ENCODE results near the gene GAPDHS.

GAPDHS gene

DNA sequence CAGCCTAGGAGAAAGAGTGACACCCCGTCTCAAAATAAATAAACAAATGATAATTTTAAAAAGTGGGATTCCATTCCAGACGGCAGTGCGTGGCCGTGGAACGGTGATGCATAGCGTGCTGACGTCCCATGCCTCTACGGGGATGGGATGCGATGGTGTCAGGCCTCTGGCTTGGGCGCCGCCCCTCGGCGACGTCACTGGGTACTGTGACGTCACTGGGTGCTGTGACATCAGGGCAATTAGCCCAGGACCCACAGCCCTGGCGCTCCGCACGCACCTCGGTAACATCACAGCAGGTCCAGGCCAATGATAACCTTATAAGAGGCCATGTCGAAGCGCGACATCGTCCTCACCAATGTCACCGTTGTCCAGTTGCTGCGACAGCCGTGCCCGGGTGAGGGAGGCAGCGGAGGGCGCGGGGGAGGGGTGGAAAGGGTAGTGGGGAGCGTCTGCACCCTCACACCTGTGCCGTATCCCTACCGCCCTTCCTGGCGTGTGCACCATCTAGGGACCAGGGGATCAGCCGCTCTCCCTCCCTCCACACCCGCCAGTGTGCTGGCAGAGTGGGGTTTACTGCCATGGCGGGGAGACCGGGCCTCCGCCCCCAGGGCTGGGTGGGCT is at the start of gene GAPDHS:
Gene GAPDHS (plus strand): TSS at position 256 of the 621 bp plus-strand sequence. CDS start 72 bp downstream, at position 328.
- DNase-seq (ENCODE audit: low read depth in 2 of 3, low spot score in 2 of 3), result no peak

DNA sequence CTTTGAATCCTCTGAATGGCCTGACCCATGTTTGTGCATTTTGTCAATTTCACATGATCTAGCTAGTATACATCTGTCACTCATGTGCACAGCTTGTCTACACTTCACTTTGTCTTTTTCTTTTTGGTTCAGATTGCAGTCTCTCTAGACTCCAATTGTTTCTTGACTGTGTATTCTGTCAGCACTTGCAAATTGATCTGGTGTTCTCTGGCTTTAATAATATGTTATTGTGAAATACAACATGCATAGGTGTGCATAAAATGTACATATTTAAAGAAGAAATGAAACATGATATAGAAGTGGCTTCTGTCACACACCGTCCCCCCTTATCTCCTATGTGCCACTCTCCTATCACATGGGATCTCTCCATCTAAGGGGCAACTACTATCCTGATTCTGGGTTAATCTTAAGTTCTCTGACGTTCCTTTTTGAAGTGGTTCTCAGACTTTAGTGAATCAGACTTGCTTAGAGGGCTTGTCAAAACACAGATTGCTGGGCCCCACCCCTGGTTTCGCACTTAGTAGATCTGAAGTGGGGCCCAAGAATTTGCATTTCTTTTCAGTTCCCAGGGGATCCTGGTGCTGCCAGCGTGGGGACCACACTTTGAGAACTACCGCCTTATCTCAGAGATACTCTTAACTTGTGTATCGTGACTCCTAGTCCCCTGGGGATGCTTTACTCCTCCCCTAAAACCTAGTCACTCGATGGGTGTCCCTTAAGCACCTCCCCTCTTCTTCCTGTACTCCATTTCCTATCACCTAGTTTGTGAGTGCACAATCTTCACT is 48.8 kb upstream of the GAPDHS start:
- no peak for DNase-seq (ENCODE audit: low read depth in 2 of 3, low spot score in 2 of 3)

GRCh38 chr19:35486268-35486708 is 47.0 kb upstream of the GAPDHS start:
- DNase-seq (ENCODE audit: low read depth in 2 of 3, low spot score in 2 of 3), result no peak

- no peak for DNase-seq (ENCODE audit: low read depth in 2 of 3, low spot score in 2 of 3)
Observed at GRCh38 chr19:35487656-35488182, 45.5 kb upstream of the GAPDHS start.

- DNase-seq (ENCODE audit: low read depth in 2 of 3, low spot score in 2 of 3), result no peak
Observed at GRCh38 chr19:35488677-35489076, 44.6 kb upstream of the GAPDHS start.

DNA sequence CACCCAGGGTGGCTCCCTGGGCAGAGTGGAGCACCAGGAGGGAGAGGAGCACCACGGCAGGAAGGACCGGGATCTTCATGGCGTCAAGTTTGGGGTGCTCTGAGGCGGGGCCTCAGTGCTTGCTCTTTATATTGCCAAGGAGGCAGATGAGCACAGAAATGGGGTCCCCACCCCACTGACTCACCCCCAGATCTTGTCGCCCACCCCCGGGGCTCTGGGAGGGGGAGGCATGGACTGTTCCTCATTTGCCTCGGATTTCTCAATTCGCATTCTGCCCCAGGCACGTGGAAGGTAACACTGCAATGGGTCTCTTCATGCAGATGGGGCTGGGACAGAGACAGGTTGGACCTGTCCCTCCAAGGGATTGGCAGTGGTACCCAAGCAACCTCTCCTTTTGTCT is 42.9 kb upstream of the GAPDHS start, which contains the start of gene KRTDAP:
Gene KRTDAP (minus strand): TSS at position 101 of the 400 bp plus-strand sequence. CDS start 22 bp downstream, at position 79.
- no peak for DNase-seq (ENCODE audit: low read depth in 2 of 3, low spot score in 2 of 3)

DNA sequence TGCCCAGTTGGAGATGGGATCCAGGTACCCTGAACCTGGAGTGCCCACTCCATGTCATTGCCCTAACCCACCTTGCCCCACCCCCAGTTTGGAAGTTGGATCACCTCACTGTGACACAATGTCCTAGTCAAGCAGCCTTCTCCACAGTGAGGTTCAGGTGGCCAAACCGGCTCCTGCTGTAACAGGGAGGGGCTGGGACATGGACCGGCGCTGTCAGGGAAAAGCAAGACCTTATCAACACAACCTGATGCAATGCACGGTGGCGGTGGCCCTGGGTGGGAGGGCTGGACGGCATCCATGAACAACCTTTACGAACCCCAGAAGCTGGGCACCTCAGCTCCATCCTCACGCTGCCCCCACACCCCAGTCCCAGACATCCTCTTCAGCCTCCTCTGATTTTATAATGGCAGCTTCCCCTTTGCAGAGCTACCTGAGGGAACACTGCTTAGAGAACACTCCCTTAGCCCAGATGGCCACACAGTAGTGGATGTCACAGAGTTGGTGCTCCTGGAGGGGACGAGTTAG is 41.4 kb upstream of the GAPDHS start:
- no peak for DNase-seq (ENCODE audit: low read depth in 2 of 3, low spot score in 2 of 3)

- DNase-seq (ENCODE audit: low read depth in 2 of 3, low spot score in 2 of 3), result no peak
Observed at GRCh38 chr19:35493971-35494370, 39.3 kb upstream of the GAPDHS start.

GRCh38 chr19:35495107-35496064 is 37.9 kb upstream of the GAPDHS start:
- DNase-seq (ENCODE audit: low read depth in 2 of 3, low spot score in 2 of 3), result peak; percentile 38 to 58 (median 40)

DNA sequence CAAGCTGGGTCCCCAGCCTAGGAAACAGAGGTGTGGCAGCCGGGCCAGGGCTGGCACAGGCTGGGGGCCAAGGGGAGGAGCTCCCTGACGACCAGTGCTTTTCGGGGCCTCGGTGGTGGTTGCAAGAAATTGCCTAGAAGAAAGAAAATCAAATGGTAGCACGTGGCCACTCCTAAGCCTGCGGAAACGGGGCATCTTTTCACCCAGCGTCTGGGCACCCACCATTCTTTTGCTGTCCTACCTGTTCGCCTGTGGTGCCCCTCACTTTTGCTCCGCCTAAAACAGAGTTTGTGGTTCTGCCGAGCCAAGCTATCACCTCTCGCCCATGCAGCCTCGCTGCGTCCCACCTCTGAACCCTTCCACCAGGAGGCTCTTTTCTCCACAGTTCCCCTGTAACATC is 35.9 kb upstream of the GAPDHS start:
- DNase-seq (ENCODE audit: low read depth in 2 of 3, low spot score in 2 of 3), result no peak

- DNase-seq (ENCODE audit: low read depth in 2 of 3, low spot score in 2 of 3), result no peak
Observed at GRCh38 chr19:35498220-35498619, 35.0 kb upstream of the GAPDHS start.

- no peak for DNase-seq (ENCODE audit: low read depth in 2 of 3, low spot score in 2 of 3)
Observed at GRCh38 chr19:35498984-35499527, 34.2 kb upstream of the GAPDHS start.

GRCh38 chr19:35500611-35501010 is 32.6 kb upstream of the GAPDHS start:
- no peak for DNase-seq (ENCODE audit: low read depth in 2 of 3, low spot score in 2 of 3)

DNA sequence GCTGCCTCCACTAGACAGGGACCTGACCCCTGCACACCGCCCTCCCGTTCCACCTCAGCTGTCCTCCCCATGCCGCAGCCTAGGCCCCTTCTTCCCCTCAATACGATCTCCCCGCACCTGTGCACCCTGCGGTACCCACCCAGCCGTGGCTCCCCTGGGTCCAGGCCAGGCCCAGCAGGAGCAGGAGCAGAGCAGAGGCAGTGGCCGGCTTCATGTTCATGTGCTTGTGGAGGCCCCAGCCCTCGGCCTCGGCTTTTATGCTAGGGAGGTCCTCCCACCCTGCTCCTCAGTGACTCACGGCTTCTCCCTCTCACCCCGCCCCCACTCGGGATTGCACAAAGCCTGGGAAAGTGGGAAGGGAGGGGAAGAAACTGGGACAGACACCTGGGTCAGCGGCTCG is 31.6 kb upstream of the GAPDHS start:
- no peak for DNase-seq (ENCODE audit: low read depth in 2 of 3, low spot score in 2 of 3)

DNA sequence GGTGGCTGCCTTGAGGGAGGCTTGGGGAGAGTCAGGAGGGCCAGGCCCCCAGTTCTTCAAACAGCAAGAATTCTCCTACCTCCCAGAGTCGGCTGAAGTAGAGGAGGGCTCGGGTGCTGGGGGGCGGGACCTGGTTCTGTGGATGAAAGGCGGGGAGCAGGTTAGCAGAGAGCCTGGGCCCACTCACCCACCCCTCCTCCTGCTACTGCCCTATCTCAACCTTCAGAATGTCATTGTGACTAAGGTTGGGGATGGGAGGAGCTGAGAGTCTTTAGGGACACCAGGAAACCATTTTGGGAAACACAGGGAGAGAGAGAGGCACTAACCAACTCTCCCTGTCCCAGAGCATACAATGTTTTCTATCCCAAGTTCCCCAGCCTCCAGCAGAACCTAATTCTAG is 30.5 kb upstream of the GAPDHS start:
- DNase-seq (ENCODE audit: low read depth in 2 of 3, low spot score in 2 of 3), result no peak

DNA sequence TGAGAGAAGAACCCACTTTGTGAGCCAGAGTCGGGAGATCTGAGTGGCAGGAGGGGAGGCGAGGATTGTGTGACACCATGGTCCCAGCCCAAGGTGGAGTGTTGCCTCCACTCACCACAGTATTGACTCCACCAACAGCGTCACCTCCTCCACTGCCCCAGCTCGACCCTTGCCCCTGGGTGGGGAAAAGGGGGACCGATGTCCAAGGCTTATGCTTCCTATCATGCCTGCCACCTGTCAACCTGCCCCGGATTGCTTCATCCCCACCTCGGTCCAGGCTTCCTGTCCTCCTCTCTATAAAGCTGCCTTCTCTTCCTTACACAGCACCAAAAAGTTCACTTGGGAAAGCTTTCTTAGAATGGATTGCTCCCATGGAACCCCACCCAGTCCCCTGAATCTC is 27.2 kb upstream of the GAPDHS start:
- DNase-seq (ENCODE audit: low read depth in 2 of 3, low spot score in 2 of 3), result no peak

DNA sequence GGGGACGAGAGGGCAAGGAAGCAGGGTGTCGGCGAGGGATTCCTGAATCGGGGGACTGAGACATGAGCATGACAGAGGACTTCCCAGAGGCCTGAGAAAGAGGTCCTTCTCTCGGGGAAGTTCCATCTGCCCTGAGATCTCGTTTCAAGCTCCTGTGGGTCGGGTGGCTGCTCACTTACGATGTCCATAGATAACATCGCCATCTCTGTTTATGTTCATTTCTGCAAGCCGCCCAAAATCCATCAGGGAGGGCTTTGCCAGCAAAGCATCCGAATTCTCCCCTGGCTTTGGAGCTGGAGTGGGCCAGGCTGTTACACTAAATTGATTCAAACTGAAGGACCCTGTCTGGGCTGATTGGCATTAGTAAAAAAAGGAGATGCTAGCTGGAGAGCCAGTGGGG is 25.7 kb upstream of the GAPDHS start:
- no peak for DNase-seq (ENCODE audit: low read depth in 2 of 3, low spot score in 2 of 3)

DNA sequence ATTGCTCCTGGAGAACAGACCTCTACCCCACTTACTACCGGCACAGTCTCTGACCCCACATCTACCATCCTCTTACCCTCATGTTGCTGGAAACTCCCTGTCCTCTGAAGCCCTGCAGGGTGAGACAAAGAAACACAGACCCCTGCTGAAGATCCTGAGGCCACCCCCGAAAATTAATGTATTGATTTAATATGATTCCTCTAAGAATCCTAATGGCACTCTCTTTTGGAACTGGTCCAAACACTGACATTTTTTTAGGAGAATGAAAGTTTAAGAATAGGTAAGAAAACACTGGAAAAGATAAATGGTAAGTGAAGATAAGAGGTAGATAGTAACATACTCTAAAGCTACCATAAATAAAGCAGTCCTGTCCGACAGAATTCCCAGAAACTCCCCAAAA is 25.1 kb upstream of the GAPDHS start:
- no peak for DNase-seq (ENCODE audit: low read depth in 2 of 3, low spot score in 2 of 3)

DNA sequence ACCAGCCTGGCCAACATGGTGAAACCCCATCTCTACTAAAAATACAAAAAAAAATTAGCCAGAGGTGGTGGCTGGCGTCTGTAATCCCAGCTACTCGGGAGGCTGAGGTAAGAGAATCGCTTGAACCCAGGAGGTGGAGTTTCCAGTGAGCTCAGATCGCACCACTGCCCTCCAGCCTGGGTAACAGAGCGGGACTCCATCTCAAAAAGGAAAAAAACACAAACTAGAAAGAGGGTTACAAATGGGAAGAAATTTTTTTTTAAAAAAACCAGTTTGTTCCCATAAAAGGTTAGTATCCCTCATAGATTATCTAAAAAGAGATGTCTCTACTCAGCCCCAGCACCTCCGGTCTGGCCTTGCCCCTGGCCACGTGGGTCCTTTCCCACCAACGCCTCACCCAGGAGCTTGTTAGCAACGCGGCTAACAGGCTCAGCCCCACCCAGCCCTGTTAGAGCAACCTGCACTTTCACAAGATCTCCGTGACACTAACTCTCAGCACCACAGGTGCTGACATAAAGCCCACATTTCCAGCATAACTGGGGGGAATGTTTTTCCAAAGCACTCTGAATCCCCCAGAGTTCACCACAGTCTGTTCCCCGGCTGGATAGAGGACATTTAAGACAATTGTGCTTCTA is 24.1 kb upstream of the GAPDHS start:
- DNase-seq (ENCODE audit: low read depth in 2 of 3, low spot score in 2 of 3), result no peak

All from activated CD8-positive, alpha-beta memory T cell treated with anti-CD3 and anti-CD28 coated beads for 48 hours (primary cell).